ENCODE data around the gene KRT86.

Gene KRT86

GRCh38 chr12:52267266-52267665, 7.2 kb upstream of the KRT86 start:
- no peak overlapping the region for H3K27ac ChIP-seq
- no peak for DNase-seq (ENCODE audit: low spot score)
- ChIA-PET CTCF (interaction anchor here (0.7 to 1.2 kb wide), 3 partner anchors 11 to 51 kb away, joined by 3 to 7 read pairs (median 5); no protein-coding TSS in a partner anchor), POLR2A (ENCODE audit: low non-redundant PET) (no interaction called here)
- TF ChIP-seq CTCF (conservative IDR thresholded peaks at IDR 0.05; ENCODE audit: low read depth), result no peak

- no peak for TF ChIP-seq CTCF (conservative IDR thresholded peaks at IDR 0.05; ENCODE audit: low read depth)
- no peak overlapping the region for H3K27ac ChIP-seq
- DNase-seq (ENCODE audit: low spot score), result no peak
- CTCF ChIA-PET, result interaction anchor here (0.7 to 1.1 kb wide), 2 partner anchors 11 to 51 kb away, joined by 3 to 7 read pairs; no protein-coding TSS in a partner anchor
- POLR2A ChIA-PET (ENCODE audit: low non-redundant PET), result no interaction called here
These were observed 6.7 kb upstream of the KRT86 start for GRCh38 chr12:52267699-52268098.

GRCh38 chr12:52268212-52268611, 6.2 kb upstream of the KRT86 start:
- no peak for DNase-seq (ENCODE audit: low spot score)
- H3K27ac ChIP-seq, result no peak overlapping the region
- ChIA-PET CTCF (no interaction called here), POLR2A (ENCODE audit: low non-redundant PET) (no interaction called here)
- no peak for TF ChIP-seq CTCF (conservative IDR thresholded peaks at IDR 0.05; ENCODE audit: low read depth)

GRCh38 chr12:52270541-52271070, 3.8 kb upstream of the KRT86 start:
- POLR2A ChIA-PET (ENCODE audit: low non-redundant PET), result no interaction called here
- no peak overlapping the region for H3K27ac ChIP-seq
- no peak for TF ChIP-seq CTCF (conservative IDR thresholded peaks at IDR 0.05; ENCODE audit: low read depth)
- CTCF ChIA-PET, result interaction anchor here (0.6 to 3.3 kb wide), 3 partner anchors 9 to 85 kb away, joined by 3 to 16 read pairs (median 4); no protein-coding TSS in a partner anchor
- no peak for DNase-seq (ENCODE audit: low spot score)

- no peak for TF ChIP-seq CTCF (conservative IDR thresholded peaks at IDR 0.05; ENCODE audit: low read depth)
- no peak for DNase-seq (ENCODE audit: low spot score)
- H3K27ac ChIP-seq, result no peak overlapping the region
- POLR2A ChIA-PET (ENCODE audit: low non-redundant PET), result no interaction called here
- CTCF ChIA-PET, result interaction anchor here (3.3 kb wide), 1 partner anchor 9 kb away, joined by 16 read pairs; no protein-coding TSS in a partner anchor
These were observed 3.3 kb upstream of the KRT86 start for GRCh38 chr12:52271158-52271557.

GRCh38 chr12:52275686-52276085, 1.2 kb downstream of the KRT86 start:
- ChIA-PET POLR2A (ENCODE audit: low non-redundant PET) (no interaction called here), CTCF (interaction anchor here (0.7 kb wide), 1 partner anchor 23 kb away, joined by 3 read pairs; no protein-coding TSS in a partner anchor)
- H3K27ac ChIP-seq, result no peak overlapping the region
- no peak for TF ChIP-seq CTCF (conservative IDR thresholded peaks at IDR 0.05; ENCODE audit: low read depth)
- DNase-seq (ENCODE audit: low spot score), result no peak
